Smooth muscle cell (in vitro differentiated cells): Measurements from ENCODE around the gene NEK2. TPM values are rescaled to one million over a fixed set of nuclear protein-coding genes. Genes with fewer than 3 reads are reported as not detected.
"Not testable (repeated sequence)": the region's sequence is repeated elsewhere in the genome, so short reads cannot be mapped to it uniquely, and the experiment has no call there.

Experiments used
- DNase-seq: peaks from one replicate; lab custom pipeline; 2025; ENCODE audit not compliant: unreplicated experiment; lab: John Stamatoyannopoulos, UW
- H2AFZ ChIP-seq: fragments of 200-600 bp; sonication (generic); 2 replicates; pipeline ENCODE4 v1.6.0; 2016; ENCODE audit warnings: antibody characterized with exemption, low read depth, mild to moderate bottlenecking
- H3F3A ChIP-seq: fragments of 200-600 bp; sonication (generic); 2 replicates; pipeline ENCODE4 v1.6.0; 2017; ENCODE audit warnings: antibody characterized with exemption, low read depth
- H3K27ac ChIP-seq: fragments of 200-600 bp; sonication (generic); 2 replicates; pipeline ENCODE4 v1.5.1; 2016; ENCODE audit warnings: low read depth, mild to moderate bottlenecking
- H3K27me3 ChIP-seq: fragments of 200-600 bp; sonication (generic); 2 replicates; pipeline ENCODE4 v1.6.1; 2016; ENCODE audit warnings: low read depth, mild to moderate bottlenecking
- H3K36me3 ChIP-seq: fragments of 200-600 bp; sonication (generic); 2 replicates; pipeline ENCODE4 v1.5.1; 2016; ENCODE audit warnings: low read depth
- H3K4me1 ChIP-seq: fragments of 200-600 bp; sonication (generic); 2 replicates; pipeline ENCODE4 v1.5.1; 2016; ENCODE audit warnings: low read depth
- H3K4me2 ChIP-seq: fragments of 200-600 bp; sonication (generic); 2 replicates; pipeline ENCODE4 v1.6.0; 2016; ENCODE audit warnings: mild to moderate bottlenecking
- H3K4me3 ChIP-seq: fragments of 200-600 bp; sonication (generic); 2 replicates; pipeline ENCODE4 v1.5.1; 2016; ENCODE audit warnings: mild to moderate bottlenecking
- H3K79me2 ChIP-seq: fragments of 200-600 bp; sonication (generic); 2 replicates; pipeline ENCODE4 v1.6.0; 2016; ENCODE audit warnings: low read depth, mild to moderate bottlenecking
- H3K9ac ChIP-seq: fragments of 200-600 bp; sonication (generic); 2 replicates; pipeline ENCODE4 v1.6.0; 2016; ENCODE audit warnings: low read depth
- H3K9me3 ChIP-seq: fragments of 200-600 bp; sonication (generic); replicated peaks from 2 replicates; pipeline ENCODE4 v1.5.1; 2016; ENCODE audit warnings: low read depth
- H4K20me1 ChIP-seq: fragments of 200-600 bp; sonication (generic); 2 replicates; pipeline ENCODE4 v1.6.0; 2016; ENCODE audit warnings: low read depth
- CTCF ChIP-seq: fragments of 200-600 bp; sonication (generic); IDR thresholded peaks from 2 replicates; pipeline ENCODE4 v1.5.1; 2017; ENCODE audit warnings: borderline replicate concordance, mild to moderate bottlenecking, antibody characterized with exemption; ENCODE audit not compliant: insufficient read depth, poor library complexity, severe bottlenecking
- WGBS: methylation state at CpG from one replicate; pipeline ENCODE4 v1.1.7; 2016; ENCODE audit warnings: low lambda C conversion rate; 5-methylcytosine and 5-hydroxymethylcytosine counted together
- polyA plus RNA-seq: library from polyadenylated mRNA; unstranded; fragments of >200 nt; fragmentation: Nextera tagmentation; extraction: Ambion mirVana; gene quantifications from 2 replicates; pipeline ENCODE4 v1.2.1, GENCODE V29; 2016
- total RNA-seq: library from RNA; depleted of rRNA; stranded (reverse); fragments of >200 nt; gene quantifications from 2 replicates; pipeline ENCODE4 v1.2.3, GENCODE V29; 2014

Gene NEK2
- total and polyA plus RNA-seq, 2 experiments from 2014 or later = 7.2 to 12.6 TPM

GRCh38 chr1:211630236-211631081 lies 45.0 kb downstream of the NEK2 start:
- Histone ChIP-seq H3K79me2 (no peaks in the 10 kb centered on the region), H3K27ac (no peak overlapping the region), H3K36me3 (no peaks in the 10 kb centered on the region), H3K27me3 (no peaks in the 10 kb centered on the region), H3K9ac (no peak overlapping the region), H3F3A (peaks cover 13% of the 10 kb centered on the region), H3K4me2 (peak overlapping the region; percentile 63), H3K4me1 (peaks cover 16% of the 10 kb centered on the region), H3K4me3 (no peak overlapping the region), H4K20me1 (no peaks in the 10 kb centered on the region), H2AFZ (no peak overlapping the region), H3K9me3 (no peaks in the 10 kb centered on the region)
- WGBS = 34% methylated on average over 17 of the region's 17 CpGs
- DNase-seq = peak; percentile 33
- TF ChIP-seq CTCF = no peak

DNA sequence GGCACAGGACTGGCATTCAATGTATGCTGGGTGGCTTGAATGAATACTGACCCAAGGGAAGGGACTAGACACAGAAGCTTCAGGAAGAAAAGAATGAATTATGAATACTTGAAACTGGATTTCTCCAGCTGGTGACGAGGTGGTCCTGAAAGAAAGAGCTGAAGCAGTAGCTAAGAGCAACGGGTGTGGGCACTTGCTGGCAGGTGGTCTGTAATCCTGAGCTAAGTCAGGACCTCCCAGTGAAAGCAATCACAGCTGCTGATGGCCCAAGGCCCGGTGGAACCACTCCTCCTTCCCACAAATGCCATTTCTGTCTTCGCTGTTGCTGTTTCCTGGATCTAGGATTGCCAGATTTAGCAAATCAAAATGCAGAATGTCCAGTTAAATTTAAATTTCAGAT lies 47.0 kb downstream of the NEK2 start:
- no peak overlapping the region for H3K9ac ChIP-seq
- TF ChIP-seq CTCF = no peak

GRCh38 chr1:211627259-211627658 lies 48.2 kb downstream of the NEK2 start:
- Histone ChIP-seq H2AFZ (no peak overlapping the region), H3K4me1 (peaks cover 11% of the 10 kb centered on the region), H3K9ac (no peak overlapping the region), H3K36me3 (no peaks in the 10 kb centered on the region), H4K20me1 (no peaks in the 10 kb centered on the region), H3K4me3 (no peak overlapping the region), H3K79me2 (no peaks in the 10 kb centered on the region), H3K9me3 (no peaks in the 10 kb centered on the region), H3K27me3 (no peaks in the 10 kb centered on the region), H3F3A (peaks cover 13% of the 10 kb centered on the region), H3K4me2 (no peak overlapping the region), H3K27ac (no peak overlapping the region)
- 70% methylated on average over 4 of the region's 4 CpGs for WGBS
- TF ChIP-seq CTCF = no peak
- DNase-seq = no peak

More for the DNA sequence above, 47.0 kb downstream of the NEK2 start:
- Histone ChIP-seq H3K9me3 (no peaks in the 10 kb centered on the region), H3K79me2 (no peaks in the 10 kb centered on the region), H3F3A (peaks cover 13% of the 10 kb centered on the region), H3K27me3 (no peaks in the 10 kb centered on the region), H3K4me3 (no peak overlapping the region), H3K4me2 (no peak overlapping the region), H3K27ac (no peak overlapping the region), H4K20me1 (no peaks in the 10 kb centered on the region), H2AFZ (no peak overlapping the region), H3K36me3 (no peaks in the 10 kb centered on the region), H3K4me1 (peaks cover 14% of the 10 kb centered on the region)
- DNase-seq = no peak
- WGBS = 77% methylated on average over 4 of the region's 4 CpGs

DNA sequence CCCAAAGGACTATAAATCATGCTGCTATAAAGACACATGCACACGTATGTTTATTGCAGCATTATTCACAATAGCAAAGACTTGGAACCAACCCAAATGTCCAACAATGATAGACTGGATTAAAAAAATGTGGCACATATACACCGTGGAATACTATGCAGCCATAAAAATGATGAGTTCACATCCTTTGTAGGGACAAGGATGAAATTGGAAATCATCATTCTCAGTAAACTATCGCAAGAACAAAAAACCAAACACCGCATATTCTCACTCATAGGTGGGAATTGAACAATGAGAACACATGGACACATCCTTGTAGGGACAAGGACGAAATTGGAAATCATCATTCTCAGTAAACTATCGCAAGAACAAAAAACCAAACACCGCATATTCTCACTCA lies 49.6 kb downstream of the NEK2 start:
- not testable (repeated sequence) for H3K9ac ChIP-seq, H2AFZ ChIP-seq, H3K4me3 ChIP-seq, H3K4me2 ChIP-seq, H3K79me2 ChIP-seq, DNase-seq, H3F3A ChIP-seq, H3K27me3 ChIP-seq, H3K27ac ChIP-seq, H3K9me3 ChIP-seq, H4K20me1 ChIP-seq, H3K36me3 ChIP-seq, H3K4me1 ChIP-seq
- 98% methylated on average over 6 of the region's 7 CpGs for WGBS
